A673 (cell line): ENCODE data around the gene TACC3.

ENCODE experiments used
- CTCF ChIP-seq: fragments of 300-800, 200-600 bp; sonication (generic); conservative IDR thresholded peaks from 2 replicates; pipeline ENCODE4 v1.5.1; 2017; ENCODE audit warnings: low read depth, mild to moderate bottlenecking, antibody characterized with exemption, low read length, moderate library complexity, mixed read lengths
- EZH2 ChIP-seq: fragments of 200-600 bp; sonication (generic); IDR thresholded peaks from 2 replicates; pipeline ENCODE4 v1.6.1; 2017; ENCODE audit warnings: borderline replicate concordance, low read depth, mild to moderate bottlenecking, mixed read lengths, antibody characterized with exemption, low read length; ENCODE audit not compliant: poor library complexity, severe bottlenecking

- TF ChIP-seq EZH2, result no peak
- no peak for TF ChIP-seq CTCF
These were observed 39.3 kb downstream of the TACC3 start for GRCh38 chr4:1760521-1761071.
